COLO829 (cell line): Measurements from ENCODE around the gene ZNF680.
"Not testable (repeated sequence)": the region's sequence is repeated elsewhere in the genome, so short reads cannot be mapped to it uniquely, and the experiment has no call there.

Experiments
- DNase-seq: peaks from one replicate; pipeline ENCODE4 v3.0.0; 2012; ENCODE audit warnings: low spot score

Gene ZNF680

DNA sequence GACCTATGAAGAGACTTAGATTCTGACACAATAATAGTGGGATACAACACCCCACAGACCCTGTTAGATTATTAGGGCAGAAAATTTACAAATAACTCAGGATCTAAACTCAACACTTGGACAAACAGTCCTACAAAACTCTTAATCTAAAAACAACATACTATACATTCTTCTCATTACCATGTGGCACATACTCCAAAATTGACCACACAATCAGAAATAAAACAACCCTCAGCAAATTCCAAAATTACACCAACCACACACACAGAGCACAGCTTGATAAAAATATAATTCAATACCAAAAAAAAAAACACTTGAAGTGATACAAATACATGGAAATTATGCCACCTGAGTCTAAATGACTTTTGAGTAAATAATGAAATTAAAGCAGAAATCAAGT, 7.8 kb downstream of the ZNF680 start:
- no peak for DNase-seq

- DNase-seq: not testable (repeated sequence)
Measured at GRCh38 chr7:64554188-64554587, 8.7 kb downstream of the ZNF680 start.

DNA sequence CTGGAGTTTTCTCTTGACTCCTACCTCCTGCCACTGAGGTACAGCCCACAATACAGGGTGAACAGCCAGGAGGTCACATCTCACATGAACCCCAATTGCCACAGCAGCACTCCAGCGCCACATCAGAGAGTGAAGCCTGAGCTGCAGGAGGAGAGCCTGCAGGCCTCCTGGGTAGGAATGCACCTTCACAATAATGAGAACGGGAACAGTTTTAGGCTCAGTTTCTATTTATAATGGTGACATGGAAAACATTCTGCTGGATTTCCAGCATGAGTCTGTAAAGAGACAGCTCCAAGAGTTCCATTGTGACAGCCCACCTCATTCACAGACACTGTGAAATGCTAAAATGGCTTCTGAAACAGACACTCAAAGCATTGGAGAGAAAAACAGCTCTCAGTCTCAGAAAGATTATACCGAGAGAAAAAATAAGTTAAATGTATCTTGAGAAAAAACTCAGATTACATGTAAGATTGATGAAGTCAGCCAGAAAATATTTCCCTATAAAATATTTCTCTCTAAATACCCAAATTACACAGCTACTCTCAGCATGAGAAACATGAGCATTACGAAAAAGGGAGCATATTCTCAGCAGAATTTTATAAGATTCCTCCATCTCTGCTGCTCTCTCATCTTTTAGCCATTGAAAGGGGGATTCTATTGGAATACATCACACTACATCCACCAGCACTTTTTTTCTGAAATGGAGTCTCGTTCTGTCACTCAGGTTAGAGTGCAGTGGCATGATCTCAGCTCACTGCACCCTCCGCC, 11.3 kb downstream of the ZNF680 start:
- DNase-seq: no peak

GRCh38 chr7:64544010-64544409, 18.9 kb downstream of the ZNF680 start:
- DNase-seq: no peak

DNA sequence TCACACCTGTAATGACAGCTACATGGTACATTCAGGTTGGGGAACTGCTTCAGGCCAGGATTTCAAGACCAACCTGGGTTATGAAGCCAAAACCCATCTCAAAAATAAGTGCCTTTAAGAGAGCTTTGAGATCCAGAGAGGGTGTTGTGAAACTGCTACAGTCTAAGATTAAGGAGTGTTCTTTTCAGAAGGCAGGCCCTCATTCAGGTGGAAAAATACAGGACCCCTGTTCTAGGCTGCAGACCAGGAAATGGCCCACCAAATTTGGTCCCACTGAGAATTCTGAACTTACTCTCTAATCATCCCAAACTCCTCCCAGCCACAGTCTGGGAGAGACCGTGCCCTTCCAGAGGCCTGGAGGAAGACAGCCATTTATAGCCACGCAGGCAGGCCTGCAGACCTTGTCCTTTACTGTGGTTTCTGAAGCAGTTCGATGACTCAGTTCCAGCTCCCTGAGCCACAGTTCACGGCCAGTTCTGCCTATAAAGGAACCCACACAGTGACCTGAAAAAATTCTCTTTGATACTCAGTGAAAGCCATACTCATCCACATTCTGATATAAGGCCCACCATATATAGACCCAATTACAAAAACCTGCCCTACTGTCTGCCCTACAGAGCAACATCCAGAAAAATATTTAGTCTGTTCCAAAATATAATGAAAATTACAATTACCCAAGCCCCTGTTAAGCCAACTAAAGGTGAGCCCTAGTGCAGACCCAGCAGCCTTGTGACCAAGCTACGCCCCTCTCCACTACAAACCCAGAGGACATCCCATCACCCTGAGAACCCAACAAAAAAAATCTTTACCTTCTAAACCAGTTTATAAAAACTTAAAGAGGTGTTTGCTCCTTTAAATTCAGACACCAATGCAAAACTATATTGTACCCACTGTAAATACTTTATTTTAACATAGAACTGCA, 21.2 kb downstream of the ZNF680 start:
- peak; percentile 5 for DNase-seq

- DNase-seq: no peak
Measured at GRCh38 chr7:64533756-64534155, 29.1 kb downstream of the ZNF680 start.

DNA sequence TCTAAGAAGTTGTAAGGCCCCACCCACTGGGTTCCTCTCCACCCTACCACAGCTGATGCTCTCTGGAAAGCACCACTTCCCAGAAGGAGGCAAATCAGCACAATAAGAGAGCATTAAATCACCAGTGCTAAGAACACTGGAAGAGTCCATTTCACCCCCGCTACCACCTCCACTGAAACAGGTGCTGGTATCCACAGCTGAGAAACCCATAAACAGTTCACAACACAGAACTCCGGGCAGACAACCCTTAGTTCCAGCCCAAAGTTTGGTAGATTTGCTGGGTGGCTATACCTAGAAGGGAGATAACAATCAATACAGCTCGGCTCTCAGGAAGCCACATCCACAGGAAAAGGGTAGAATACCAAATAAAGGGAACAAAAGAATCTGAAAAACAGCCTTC, 34.1 kb downstream of the ZNF680 start:
- DNase-seq: no peak

DNA sequence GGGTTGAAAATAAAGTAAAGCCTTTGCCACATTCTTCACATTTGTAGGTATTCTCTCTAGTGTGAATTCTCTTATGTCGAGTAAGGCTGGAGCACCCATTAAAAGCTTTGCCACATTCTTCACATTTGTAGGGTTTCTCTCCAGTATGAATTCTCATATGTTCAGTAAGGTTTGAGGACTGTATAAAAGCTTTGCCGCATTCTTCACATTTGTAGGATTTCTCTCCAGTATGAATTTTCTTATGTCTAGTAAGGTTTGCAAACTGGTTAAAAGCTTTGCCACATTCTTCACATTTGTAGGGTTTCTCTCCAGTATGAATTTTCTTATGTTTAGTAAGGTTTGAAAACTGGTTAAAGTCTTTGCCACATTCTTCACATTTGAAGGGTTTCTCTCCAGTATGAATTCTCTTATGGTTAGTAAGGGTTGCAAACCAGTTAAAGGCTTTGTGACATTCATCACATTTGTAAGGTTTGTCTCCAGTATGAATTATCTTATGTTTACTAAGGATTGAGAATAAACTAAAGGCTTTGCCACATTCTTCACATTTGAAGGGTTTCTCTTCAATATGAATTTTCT, 41.4 kb downstream of the ZNF680 start:
- no peak for DNase-seq

DNA sequence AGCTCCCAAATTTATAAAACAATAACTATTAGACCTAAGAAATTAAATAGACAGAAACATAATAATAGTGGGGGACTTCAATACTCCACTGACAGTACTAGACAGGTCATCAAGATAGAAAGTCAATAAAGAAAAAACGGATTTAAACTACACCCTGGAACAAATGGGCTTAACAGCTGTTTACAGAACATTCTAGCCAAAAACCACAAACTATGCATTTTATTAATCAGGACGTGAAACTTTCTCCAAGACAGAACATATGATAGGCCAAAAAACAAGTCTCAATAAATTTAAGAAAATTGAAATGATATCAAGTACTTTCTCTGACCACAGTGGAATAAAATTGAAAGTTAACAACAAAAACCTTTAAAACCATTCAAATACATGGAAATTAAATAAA, 46.4 kb downstream of the ZNF680 start:
- DNase-seq: no peak

- DNase-seq: no peak
Measured at GRCh38 chr7:64515781-64516180, 47.1 kb downstream of the ZNF680 start.

DNA sequence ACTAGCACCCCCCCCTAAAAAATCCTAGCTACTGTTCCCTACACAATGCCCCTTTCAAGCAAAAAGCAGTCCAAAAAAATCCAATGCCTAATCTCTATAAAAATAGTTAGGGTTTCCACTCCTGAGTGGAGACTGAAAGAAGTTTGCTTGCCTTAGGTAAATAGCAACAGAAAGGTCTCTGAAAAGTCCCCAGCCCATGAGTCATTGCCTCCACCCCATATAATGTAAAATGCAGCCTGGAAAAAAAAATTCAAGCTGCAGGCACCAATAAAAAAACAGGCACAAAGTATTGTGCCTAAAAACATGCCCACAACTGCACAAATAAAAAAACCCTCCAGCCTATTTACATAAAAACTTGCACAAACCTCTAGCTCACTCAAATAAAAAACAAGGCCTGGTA, 47.5 kb downstream of the ZNF680 start:
- no peak for DNase-seq

GRCh38 chr7:64509583-64509982, 53.3 kb downstream of the ZNF680 start:
- DNase-seq: no peak

GRCh38 chr7:64504581-64505120, 58.2 kb downstream of the ZNF680 start:
- no peak for DNase-seq

DNA sequence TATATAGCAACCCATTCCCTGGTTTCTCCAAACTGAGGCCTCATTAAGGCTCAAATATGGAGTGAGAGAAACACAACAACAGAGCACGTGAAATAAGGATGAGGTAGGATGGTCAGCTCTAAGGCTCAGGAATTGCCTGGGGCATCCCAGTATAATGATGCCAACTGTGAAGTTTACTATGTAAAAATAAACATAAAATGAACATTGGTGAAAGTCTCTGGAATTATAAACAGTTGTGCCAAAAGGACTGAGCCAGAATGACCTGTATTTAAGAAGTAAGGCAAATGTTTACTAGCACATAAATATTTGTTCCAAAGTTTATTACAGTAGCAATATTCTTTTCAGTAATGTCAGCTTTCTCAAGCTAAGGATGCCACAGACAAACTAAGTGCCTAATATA, 64.6 kb downstream of the ZNF680 start:
- DNase-seq: no peak

GRCh38 chr7:64494912-64495461, 67.9 kb downstream of the ZNF680 start:
- no peak for DNase-seq

- no peak for DNase-seq
Measured at GRCh38 chr7:64485623-64486022, 77.2 kb downstream of the ZNF680 start.
